ENCODE measurements around the gene MDM4.

Gene MDM4

GRCh38 chr1:204599596-204599995 is 83.4 kb downstream of the MDM4 start:
- TF ChIP-seq CTCF (IDR thresholded peaks at IDR 0.05; ENCODE audit: low read depth, low read length, missing control alignments): no peak
- DNase-seq (ENCODE audit: extremely low read depth, low read depth): no peak
- no peak overlapping the region for H3K4me3 ChIP-seq (replicated peaks; ENCODE audit: low read depth, low read length)

GRCh38 chr1:204600203-204600602 is 84.0 kb downstream of the MDM4 start:
- no peak for DNase-seq (ENCODE audit: extremely low read depth, low read depth)
- TF ChIP-seq CTCF (IDR thresholded peaks at IDR 0.05; ENCODE audit: low read depth, low read length, missing control alignments): no peak
- no peak overlapping the region for H3K4me3 ChIP-seq (replicated peaks; ENCODE audit: low read depth, low read length)

- TF ChIP-seq CTCF (IDR thresholded peaks at IDR 0.05; ENCODE audit: low read depth, low read length, missing control alignments): no peak
- no peak for DNase-seq (ENCODE audit: extremely low read depth, low read depth)
- no peak overlapping the region for H3K4me3 ChIP-seq (replicated peaks; ENCODE audit: low read depth, low read length)
These were observed 84.8 kb downstream of the MDM4 start for GRCh38 chr1:204600968-204601367.

- TF ChIP-seq CTCF (IDR thresholded peaks at IDR 0.05; ENCODE audit: low read depth, low read length, missing control alignments): no peak
- no peak overlapping the region for H3K4me3 ChIP-seq (replicated peaks; ENCODE audit: low read depth, low read length)
- no peak for DNase-seq (ENCODE audit: extremely low read depth, low read depth)
These were observed 85.9 kb downstream of the MDM4 start for GRCh38 chr1:204602111-204602579.

GRCh38 chr1:204602871-204603542 is 86.8 kb downstream of the MDM4 start:
- H3K4me3 ChIP-seq (replicated peaks; ENCODE audit: low read depth, low read length): no peak overlapping the region
- no peak for DNase-seq (ENCODE audit: extremely low read depth, low read depth)
- no peak for TF ChIP-seq CTCF (IDR thresholded peaks at IDR 0.05; ENCODE audit: low read depth, low read length, missing control alignments)

- no peak for TF ChIP-seq CTCF (IDR thresholded peaks at IDR 0.05; ENCODE audit: low read depth, low read length, missing control alignments)
- no peak for DNase-seq (ENCODE audit: extremely low read depth, low read depth)
- H3K4me3 ChIP-seq (replicated peaks; ENCODE audit: low read depth, low read length): no peak overlapping the region
These were observed 89.6 kb downstream of the MDM4 start for GRCh38 chr1:204605791-204606190.
